Suppressor macrophage (primary cell): Measurements from ENCODE around the gene CTSE.
A peak's percentile ranks its signal among the peaks of the same experiment; 100 is the strongest.

Experiments used
- DNase-seq, 4 experiments: peaks; one replicate each; pipeline ENCODE4 v3.0.0-alpha.2; 2020 to 2022

The CTSE gene

GRCh38 chr1:206014601-206015000, 9.1 kb downstream of the CTSE start:
- DNase-seq = peak in 3 of 4 experiments; percentile 40 to 69 (median 62)

GRCh38 chr1:206013026-206013795, 10.5 kb downstream of the CTSE start:
- no peak for DNase-seq

GRCh38 chr1:206012086-206012859, 11.4 kb downstream of the CTSE start:
- DNase-seq = peak; percentile 93 to 99 (median 98)

- DNase-seq = no peak
Measured at GRCh38 chr1:206011057-206011456, 12.6 kb downstream of the CTSE start.

GRCh38 chr1:206010060-206010459, 13.6 kb downstream of the CTSE start:
- DNase-seq = no peak

GRCh38 chr1:206006946-206007345, 16.7 kb downstream of the CTSE start:
- DNase-seq = no peak

- peak; percentile 90 to 96 (median 92) for DNase-seq
Measured at GRCh38 chr1:206005778-206006180, 17.9 kb downstream of the CTSE start.

GRCh38 chr1:206005234-206005633, 18.5 kb downstream of the CTSE start:
- no peak for DNase-seq

GRCh38 chr1:206004826-206005225, 18.9 kb downstream of the CTSE start:
- no peak for DNase-seq

- DNase-seq = no peak
Measured at GRCh38 chr1:206003854-206004800, 19.6 kb downstream of the CTSE start.

GRCh38 chr1:206002871-206003801, 20.6 kb downstream of the CTSE start, which contains the start of gene RAB7B:
Gene RAB7B, minus strand, starts transcription at chr1:206003395. Its CDS starts 9,260 bp downstream, at chr1:205994135.
- peak; percentile 91 to 93 (median 92) for DNase-seq

GRCh38 chr1:206002160-206002559, 21.5 kb downstream of the CTSE start:
- DNase-seq = no peak

- DNase-seq = peak; percentile 89 to 97 (median 94)
Measured at GRCh38 chr1:206001476-206001888, 22.2 kb downstream of the CTSE start.

- DNase-seq = peak in 1 of 4 experiments; percentile 38
Measured at GRCh38 chr1:206000641-206001339, 22.9 kb downstream of the CTSE start.

GRCh38 chr1:205998457-205999241, 25.0 kb downstream of the CTSE start:
- no peak for DNase-seq

GRCh38 chr1:205996641-205997040, 27.1 kb downstream of the CTSE start:
- peak in 1 of 4 experiments; percentile 15 for DNase-seq

- peak in 1 of 4 experiments; percentile 2 for DNase-seq
Measured at GRCh38 chr1:205994346-205994745, 29.3 kb downstream of the CTSE start.

GRCh38 chr1:205993068-205993467, 30.6 kb downstream of the CTSE start:
- no peak for DNase-seq

GRCh38 chr1:205992218-205992882, 31.3 kb downstream of the CTSE start:
- DNase-seq = no peak
